ENCODE measurements around the gene GLCE.
A peak's percentile ranks its signal among the peaks of the same experiment; 100 is the strongest.
"Not testable (repeated sequence)": the region's sequence is repeated elsewhere in the genome, so short reads cannot be mapped to it uniquely, and the experiment has no call there.

GLCE gene

DNA sequence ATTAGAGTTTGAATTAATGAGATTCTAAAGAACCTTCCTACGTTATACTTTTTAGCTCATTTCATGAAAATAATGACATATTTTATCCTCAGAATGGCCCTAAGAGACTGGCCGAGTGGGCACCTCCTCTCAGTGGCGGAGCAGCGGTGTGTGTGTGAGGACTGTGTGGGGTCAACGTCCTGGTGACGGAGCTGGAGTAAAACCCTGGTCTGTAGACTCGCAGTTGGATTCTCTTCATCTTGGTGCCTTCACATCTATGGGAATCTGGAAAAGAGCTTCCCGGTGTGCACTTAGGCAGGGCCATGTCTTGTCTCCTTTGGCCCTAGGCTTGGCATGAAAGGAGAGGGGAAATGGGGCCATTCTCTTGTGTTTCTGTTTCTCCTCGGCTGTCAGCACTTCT lies 116.9 kb downstream of the GLCE start:
- no peak for DNase-seq

DNA sequence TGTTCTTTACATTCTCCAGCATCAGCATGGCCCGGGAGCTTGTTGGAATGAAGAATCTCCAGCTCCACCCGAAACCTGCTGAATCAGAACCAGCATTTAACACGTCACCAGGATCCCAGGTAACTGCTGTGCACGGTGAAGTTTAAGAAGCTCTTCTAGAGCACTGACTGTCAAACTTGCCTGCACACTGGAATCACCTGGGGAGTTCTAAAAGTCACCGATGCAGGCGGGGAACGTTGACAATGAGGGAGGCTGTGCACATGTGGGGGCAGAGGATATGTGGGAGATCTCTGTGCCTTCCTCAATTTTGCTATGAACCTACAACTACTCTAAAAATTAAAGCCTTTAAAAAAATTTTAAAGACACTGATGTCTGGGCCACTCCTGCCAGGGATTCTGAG lies 119.2 kb downstream of the GLCE start:
- DNase-seq: no peak

DNA sequence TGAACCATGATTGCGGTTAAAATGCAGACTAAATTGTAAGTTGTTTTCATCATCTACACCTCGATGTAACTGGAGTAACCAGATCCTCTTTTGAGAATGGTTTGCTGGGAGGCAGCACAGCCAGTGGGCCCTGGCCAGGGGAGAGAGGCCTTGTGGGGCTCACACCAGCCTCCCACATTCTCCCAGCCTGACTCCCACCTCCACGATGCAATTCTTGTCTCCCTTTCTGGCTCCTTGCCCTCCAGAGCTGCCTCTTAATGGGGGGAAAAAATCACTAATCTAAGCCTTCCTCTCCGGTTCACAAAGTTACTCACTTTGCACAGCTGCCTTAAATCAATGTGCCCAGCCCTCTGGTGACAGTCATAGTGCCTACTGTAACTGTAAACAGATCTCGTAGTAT lies 120.3 kb downstream of the GLCE start:
- DNase-seq: no peak

DNA sequence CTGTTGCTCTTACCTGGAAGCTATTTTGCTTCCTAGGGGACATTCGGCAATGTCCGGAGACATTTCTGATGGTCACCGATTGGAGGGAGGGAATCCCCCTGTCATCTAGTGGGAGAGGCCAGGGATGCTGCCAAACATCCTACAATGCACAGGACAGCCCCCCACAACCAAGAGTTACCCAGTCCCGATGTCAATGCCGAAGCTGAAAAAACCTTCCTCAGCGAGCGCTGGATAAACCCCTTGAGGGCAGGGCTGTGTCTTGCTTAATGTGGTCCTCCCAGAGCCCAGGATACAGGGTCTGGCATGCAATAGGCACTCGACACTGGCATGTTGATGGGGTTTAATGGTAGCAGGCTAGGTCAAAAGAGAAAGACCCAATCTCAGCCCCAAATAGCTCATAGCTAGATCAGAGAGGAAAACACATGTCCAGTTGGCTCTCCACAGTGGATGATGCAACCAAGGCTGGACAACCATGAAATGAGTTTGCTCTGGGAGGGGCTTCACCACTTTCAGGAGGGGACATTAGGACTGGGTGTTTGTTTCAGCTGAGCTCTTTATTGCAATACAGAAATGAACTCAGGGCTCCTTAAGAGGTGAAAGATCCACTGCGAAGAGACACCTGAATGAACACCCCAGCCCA lies 121.8 kb downstream of the GLCE start:
- DNase-seq: no peak

DNA sequence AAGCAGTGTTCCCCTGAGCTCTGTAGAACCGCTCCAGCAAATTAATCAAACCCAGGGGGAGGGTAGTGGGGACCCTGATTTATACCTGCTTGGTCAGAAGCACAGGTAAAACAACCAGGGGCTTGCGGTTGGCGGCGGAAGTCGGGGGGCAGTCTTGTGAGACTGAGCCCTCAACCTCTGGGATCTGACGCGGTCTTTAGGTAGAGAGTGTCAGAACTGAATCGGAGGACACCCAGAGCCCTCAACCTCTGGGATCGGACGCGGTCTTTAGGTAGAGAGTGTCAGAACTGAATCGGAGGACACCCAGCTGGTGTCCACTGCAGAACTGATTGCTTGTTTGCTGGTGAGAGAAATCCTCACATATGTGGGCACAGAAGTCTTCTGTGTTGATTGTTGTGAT lies 125.4 kb downstream of the GLCE start:
- no peak for DNase-seq

DNA sequence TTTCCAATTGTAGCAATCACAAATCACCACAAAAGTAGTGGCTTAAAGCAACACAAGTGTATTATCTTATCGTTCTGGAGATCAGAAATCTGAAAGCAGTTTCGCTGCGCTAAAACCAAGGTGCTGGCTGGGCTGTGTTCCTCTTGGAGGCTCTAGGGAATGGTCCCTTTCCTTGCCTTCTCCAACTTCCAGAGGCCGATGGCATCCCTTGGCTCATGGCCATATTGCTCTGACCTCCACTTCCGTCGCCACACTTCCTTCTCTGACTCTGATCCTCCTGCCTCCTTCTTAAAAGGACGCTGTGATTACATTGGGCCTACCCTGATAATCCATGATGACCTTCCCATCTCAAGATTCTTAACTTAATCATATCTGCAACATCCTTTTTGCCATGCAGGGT lies 127.6 kb downstream of the GLCE start:
- DNase-seq: no peak

DNA sequence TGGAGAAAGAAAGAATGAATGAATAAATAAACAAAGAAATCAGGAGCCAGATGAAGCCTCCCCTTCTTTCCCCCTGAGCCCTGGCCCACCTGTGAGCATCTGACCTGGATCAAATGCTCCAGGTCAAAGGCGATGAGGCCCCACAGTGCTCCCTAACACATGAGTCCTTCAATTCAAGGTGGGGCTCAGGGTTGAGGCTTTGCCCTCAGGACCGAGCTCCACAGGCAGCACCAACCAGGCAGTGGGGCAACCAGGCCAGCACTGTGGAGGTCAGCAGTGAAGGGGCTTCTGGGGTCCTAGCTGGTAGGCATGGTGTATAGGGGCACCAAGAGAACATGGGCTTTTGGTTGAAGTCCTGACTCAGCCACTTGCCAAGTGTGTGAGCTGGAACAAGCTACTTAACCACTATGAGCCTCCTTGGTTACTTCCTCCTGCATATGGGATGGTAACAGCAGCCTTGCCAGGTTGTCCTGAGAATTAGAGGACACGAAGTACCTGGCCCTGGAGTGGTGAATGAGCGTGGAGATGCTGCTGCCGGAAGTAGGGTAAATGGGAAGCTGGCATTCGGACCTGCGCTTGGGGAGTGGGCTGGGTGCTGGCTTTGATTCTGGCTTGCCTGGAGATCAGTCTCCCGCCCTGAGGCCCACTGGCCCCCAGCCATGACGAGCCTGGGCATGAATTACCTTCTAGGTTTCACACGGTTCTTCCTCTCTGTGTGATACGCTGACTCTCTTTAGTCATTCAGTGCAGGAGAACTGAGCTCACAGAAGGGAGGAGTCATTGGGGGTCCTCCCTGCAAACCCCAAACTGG lies 128.3 kb downstream of the GLCE start:
- DNase-seq: no peak

DNA sequence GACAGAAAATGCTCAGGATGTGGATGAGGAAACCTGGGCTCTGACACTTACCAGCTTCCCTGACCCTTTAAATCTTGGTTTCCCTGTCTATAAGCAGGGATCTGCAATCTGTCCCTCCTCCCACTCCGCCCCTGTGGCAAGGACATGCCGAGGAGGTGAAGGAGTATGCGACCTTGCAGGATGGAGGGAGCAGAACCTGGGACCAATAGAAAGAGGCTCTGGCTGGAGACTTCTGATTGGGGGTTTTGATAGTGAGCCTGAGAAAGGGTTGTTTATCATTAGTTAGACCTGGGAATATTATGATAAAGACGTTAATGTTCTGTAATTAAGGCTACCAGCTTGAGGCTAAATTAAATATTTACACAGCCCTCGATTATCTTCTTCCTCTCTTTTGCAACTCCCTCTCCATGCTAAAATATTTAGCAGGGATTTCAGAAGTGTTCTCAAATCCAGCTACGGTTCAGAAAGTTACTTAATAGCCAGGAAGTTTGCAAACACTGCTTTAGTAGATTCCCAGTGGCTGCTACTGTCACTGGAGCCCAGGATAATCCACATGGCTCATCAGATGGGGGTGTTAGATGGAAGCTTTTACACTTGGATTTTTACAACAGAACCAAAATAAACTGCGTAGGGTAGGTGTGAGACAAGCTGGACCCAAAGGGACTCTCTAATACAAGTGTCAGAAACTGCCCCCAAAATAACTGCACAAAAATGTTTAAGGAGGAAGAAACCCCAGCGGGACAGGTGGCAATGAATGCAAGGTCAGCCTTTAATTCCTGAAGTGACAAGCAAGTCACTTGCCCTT lies 129.1 kb downstream of the GLCE start:
- no peak for DNase-seq

DNA sequence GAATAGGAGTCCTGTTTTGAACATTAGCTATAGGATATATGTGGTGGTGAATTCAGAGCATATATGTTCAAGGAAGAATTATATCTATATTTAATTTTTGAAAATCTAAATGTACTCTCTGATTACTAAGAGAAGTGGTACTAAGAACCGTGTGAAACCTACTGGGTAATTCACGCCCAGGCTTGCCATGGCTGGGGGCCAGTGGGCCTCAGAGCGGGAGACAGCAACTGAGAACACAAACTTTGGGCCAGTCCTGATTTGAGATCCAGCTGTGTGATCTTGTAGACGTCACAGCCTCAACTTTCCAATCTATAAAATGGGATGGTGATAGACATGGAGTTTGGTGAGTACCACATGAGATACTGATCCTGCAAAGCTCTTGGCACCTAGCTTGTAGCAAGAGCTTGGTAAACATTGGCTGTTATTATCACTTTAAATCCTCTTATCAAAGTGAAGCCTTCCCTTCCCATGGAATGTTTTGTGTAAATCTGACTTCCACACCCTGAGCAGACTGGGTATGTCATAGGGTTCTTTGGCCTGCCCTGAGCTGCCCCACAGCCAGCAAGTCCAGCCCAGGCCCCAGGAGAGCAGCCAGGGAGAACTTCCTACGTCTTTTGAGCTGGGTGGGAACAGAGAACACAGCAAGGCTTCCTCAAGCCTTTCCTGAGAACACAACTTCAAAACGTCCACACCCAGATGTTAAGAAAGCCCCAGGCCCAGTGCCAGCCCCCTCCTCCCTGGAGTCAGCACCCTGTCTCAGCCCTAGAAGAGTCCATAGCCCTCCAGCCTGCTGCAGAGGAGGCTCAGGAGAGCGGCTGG lies 130.1 kb downstream of the GLCE start:
- DNase-seq: no peak

DNA sequence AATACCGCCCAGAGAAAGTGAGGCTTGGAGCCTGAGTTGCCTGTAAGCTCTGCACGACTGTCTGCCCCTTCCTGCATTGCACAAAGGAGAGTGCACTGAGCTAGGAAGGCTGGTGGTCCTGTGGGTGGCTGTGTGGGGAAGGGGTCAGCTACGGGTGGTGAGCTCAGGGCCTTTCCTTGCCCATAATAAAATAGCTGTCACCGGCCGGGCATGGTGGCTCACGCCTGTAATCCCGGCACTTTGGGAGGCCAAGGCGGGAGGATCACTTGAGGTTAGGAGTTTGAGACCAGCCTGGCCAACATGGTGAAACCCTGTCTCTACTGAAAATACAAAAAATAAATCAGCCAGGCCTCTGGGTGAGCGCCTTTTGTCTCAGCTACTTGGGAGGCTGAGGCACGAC lies 131.2 kb downstream of the GLCE start:
- not testable (repeated sequence) for DNase-seq

DNA sequence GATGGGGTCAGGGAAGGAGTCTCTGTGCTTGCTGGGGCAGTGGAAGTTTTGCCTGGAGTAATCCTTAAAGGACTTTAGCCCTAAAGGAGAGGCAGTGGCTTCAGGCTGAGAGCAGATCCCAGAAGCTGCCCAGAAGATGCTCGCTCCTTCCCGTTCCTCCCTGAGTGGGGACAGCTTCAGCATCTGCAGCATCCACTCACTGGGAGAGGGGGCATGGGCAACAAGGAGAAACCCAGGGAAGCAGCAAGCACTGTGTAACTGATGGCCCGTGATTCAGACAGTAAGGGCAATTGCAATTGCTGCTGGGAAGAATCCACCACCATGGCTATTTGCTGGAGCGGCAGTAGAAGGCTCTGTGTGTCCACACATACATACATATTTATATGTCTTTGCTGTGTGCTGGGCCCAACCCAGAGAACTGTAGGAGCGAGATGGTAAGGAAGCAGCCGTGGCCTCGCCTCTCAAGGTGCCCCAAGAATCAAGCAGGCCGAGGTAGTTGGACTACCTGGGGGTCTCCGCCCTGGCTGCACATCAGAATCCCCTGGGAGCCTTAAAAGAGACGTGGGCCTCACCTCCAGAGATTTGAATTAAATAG lies 132.5 kb downstream of the GLCE start:
- DNase-seq: no peak

DNA sequence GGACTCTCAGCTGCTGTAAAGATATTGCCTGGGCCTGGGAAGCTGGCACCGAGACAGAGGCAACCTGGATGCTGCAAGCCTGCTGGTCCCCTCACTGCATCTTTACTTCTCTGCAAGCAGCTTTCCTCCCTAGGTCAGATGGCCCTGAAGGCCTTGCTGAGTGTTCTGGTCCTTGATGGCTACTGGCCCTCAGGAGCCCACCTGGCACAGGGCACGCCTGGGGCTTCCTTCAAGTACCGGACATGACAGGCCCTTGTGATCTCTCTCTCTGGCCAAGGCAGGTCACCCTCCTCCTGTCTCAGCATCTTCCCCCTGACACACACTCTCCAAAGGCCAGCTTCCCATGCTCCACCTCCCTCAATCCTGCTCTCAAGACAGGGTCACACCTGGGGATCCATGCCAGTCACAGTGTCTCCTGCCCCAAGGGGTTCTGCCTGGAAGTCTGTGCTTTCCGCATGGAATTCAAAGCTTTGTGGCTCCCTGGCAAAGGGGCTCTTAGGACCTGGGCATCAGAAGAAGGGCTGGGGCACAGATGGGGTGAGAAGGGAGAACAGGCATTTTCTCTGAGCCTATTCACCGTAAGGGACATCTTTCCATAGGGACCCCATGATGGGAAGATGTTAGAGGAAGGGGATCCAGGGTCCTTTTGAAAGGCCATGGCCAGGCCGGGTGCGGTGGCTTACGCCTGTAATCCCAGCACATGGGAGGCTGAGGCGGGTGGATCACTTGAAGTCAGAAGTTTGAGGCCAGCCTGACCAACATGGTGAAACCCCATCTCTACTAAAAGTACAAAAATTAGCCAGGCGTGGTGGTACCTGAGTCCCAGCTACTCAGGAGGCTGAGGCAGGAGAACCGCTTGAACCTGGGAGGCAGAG lies 133.5 kb downstream of the GLCE start:
- no peak for DNase-seq

DNA sequence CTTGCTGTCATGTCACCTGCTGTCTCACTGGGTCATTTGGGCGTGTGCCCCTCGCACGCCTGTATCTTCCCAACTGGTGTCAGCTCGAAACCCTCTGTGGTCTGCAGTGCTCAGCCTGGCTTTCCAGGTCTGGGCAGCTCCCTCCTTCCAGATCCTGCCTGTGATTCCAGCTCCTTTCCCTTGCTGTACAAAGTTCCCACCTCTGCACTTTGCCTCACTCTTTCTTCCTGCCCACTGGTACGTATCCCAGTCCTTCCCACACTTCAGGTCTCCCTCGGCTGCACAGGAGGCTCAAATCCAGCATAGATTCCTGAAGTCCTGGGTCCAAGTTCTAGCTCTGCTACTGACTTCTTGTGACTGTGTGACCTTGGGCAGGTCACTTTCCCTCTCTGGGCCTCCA lies 136.2 kb downstream of the GLCE start:
- no peak for DNase-seq

DNA sequence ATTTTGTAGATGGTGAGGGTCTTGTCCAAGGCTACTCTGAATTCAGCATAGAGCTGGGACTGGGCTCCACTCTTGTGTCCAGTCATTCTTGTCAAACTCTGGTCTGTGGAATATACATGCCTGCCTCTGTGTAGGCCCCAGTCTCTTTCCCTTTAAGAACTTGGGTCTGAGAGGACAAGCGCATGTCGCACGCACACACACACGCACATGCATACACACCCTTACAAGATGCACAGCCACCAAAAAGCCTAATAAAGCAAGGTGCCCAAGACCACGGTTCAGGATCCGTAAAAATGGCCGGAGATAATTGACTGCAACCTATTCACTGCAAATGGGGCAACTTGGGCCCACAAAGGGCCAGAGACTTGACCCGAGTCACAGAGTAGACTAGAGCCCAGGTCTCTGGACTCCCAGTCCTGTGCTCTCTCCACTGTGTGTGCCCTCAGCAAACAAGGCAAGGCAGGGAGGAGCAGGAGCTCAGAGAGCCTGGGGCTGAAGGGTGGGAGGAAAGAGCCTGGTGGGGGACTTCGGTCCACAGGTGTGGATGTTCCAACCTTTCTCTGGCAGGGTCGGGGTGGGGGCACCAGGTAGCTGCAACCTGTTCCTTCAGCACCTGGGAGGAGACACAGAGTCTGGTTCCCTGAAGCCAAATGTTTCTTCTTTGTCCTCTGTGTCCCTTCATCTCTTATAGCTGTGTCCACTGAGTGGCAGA lies 137.4 kb downstream of the GLCE start:
- no peak for DNase-seq

DNA sequence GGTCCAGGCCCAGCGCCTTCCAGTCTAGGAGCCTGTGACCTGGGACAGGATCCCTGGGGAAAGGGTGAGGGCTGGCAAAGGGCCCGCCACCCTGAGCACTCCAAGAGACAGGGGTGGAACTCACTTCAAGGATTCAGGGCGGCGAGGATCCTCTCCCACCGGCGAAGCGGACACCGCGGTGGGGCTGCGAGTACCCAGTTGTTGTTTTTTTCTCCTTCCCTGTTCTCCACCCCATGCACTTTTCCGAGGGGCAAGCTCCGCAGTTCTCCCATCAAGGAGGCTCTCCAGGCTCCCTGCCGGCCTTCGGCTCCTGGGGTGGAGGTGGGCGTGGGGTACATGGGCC lies 137.9 kb downstream of the GLCE start:
- DNase-seq: no peak

DNA sequence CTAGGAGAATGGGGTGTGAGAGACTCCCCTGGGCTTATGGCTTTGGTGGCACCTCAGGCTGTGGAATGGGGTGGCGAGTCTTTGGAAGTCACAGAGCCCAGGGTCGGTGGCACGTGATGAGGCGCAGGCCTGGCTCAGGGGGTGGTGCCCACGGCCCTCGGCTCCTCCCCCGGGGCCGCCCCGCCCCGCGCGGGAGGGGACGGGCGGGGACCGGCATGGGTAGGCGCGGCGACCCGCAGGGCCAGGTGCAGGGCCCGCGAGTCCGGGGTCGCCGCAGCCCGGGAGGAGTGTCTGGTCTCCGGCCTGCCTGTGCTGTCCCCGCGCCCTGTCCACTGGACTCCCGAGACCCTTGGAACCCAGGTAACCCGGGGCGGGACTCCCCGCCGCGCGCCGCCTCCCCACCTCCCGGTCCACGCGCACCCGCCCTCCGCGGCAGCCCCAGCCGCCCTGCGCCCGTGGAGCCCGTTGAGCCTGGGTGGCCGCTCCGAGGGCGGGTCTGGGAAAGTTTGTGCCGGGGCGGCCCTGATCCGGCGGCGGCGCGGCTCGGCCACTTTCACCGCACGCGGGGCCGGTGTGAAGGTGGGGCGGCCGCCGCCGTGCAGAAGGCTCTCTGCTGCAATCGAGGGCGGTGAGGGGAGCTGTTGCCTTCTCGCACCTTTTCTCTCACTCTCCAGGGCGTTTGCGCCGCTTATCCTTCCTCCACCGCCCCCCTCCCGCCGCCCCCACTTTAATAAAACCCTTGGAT lies 138.4 kb downstream of the GLCE start, which contains the start of gene PAQR5:
Gene PAQR5 (plus strand): TSS at position 216 of the 745 bp plus-strand sequence. CDS start 61,169 bp downstream, outside the sequence.
- DNase-seq: peak; percentile 40 to 55

DNA sequence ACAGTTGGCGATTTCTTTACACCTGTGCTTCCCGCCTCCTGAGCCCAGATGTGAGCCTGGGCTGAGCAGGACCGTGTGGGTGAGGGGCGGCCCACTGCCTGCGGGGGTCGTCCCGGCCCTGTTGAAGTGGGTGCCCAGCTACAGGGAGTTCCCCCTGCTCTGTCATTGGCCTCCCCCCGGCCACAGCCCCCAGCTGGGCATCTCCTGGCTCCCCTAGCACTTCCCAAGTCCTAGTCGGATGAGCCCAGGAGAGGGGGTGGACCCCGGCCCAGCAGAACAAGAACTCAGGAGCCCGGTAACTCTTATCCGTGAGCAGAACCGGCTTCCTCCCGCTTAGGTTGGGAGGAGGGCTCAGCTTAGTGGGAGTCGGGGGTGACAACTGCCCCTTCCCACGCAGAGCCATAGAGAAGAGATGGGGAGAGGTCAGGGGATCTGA lies 139.0 kb downstream of the GLCE start:
- no peak for DNase-seq

DNA sequence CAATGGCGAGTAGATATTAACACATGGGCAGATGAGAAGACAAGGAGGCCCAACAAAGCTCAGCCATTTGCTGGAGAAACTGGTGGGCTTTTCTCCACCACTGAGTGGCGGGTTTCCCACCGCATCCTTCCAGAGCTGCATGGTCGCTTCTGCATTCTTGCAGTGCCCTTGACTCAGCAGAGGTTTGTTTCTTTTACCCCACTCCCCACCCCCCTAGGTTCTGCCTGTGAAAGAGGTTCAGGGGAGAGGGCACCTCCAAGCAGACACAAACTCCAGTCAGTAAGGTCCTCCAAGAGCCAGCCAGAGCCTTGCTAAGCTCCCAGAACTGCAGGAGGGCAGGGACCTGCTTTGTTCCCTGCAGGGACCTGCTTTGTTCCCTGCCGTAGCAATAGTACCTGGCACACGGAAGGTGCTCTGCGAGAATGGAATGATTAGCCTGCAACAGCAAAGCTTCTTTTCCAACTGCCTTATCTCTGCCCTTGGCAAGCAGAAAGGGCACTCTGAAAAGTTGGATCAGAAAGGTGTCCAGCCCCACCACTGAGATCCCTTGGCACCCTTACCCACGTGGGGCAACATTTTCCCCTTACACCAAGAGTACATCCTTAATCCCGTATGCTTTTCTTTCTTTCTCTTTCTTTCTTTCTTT lies 139.6 kb downstream of the GLCE start:
- no peak for DNase-seq

DNA sequence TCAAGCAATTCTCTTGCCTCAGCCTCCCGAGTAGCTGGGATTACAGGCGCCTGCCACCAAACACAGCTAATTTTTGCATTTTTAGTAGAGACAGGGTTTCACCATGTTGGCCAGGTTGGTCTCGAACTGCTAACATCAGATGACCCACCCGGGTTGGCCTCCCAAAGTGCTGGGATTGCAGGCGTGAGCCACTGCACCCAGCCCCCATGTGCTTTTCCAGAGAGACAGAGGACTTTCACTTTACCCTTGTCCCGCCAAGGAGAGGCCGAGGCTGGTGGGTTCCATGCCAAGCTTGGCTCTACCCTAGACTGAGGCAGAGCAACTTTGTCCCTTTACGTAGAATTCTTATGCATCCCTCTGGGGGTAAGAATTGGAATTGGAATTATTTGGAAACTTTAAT lies 140.7 kb downstream of the GLCE start:
- DNase-seq: not testable (repeated sequence)

Data from activated T-cell treated with anti-CD3 and anti-CD28 coated beads, Interleukin-2, amount 50 U/mL, for 48 hours (primary cell).